GM12878 (cell line): ENCODE data around the gene TLDC2. TPM values are rescaled to one million over a fixed set of nuclear protein-coding genes. Genes with fewer than 3 reads are reported as not detected.
A peak's percentile ranks its signal among the peaks of the same experiment; 100 is the strongest.

Experiments used
- ASH2L ChIP-seq: fragments of 300-600, 200-600 bp; sonication (generic); IDR thresholded peaks from 2 replicates; pipeline ENCODE4 v1.6.1; 2017; ENCODE audit warnings: low read depth, mild to moderate bottlenecking, borderline replicate concordance
- ATF7 ChIP-seq: fragments of 450-650 bp; IDR thresholded peaks from 2 replicates; pipeline ENCODE4 v1.6.1; 2016; ENCODE audit warnings: low read depth, mild to moderate bottlenecking
- BCL11A ChIP-seq: IDR thresholded peaks from 2 replicates; pipeline ENCODE4 v1.6.1; 2011; ENCODE audit warnings: low read depth, low read length
- CBX3 ChIP-seq: fragments of 200-600 bp; sonication (generic); IDR thresholded peaks from 2 replicates; pipeline ENCODE4 v1.6.1; 2016; ENCODE audit warnings: low read depth, borderline replicate concordance
- CEBPB ChIP-seq, 2 experiments: fragments of 150-350 bp in 1 of 2; IDR thresholded peaks; 2 replicates each; pipeline ENCODE4 v1.6.1; 2012 to 2014; ENCODE audit warnings: low read depth in 2 of 2, low read length in 2 of 2, borderline replicate concordance in 1 of 2, inconsistent platforms in 1 of 2
- MYB ChIP-seq: fragments of 150-350 bp; IDR thresholded peaks from 2 replicates; pipeline ENCODE4 v1.6.1; 2014; ENCODE audit warnings: mild to moderate bottlenecking, low read depth, low read length, borderline replicate concordance
- MYC ChIP-seq: IDR thresholded peaks from 2 replicates; pipeline ENCODE4 v1.6.1; 2011; ENCODE audit warnings: mild to moderate bottlenecking, low read length, moderate library complexity, inconsistent platforms; ENCODE audit not compliant: insufficient read depth, insufficient replicate concordance, insufficient read length, severe bottlenecking
- NFYA ChIP-seq: IDR thresholded peaks from 2 replicates; pipeline ENCODE4 v1.6.1; 2011; ENCODE audit warnings: low read depth, mild to moderate bottlenecking, low read length, improper control_type of control experiment, borderline replicate concordance
- RAD21 ChIP-seq: IDR thresholded peaks from 2 replicates; pipeline ENCODE4 v1.6.1; 2011; ENCODE audit warnings: mild to moderate bottlenecking, low read depth, low read length, moderate library complexity; ENCODE audit not compliant: insufficient read depth
- RCOR1 ChIP-seq: conservative IDR thresholded peaks from 2 replicates; pipeline ENCODE4 v1.6.1; 2012; ENCODE audit warnings: low read depth, low read length, improper control_type of control experiment
- SIN3A ChIP-seq: IDR thresholded peaks from 2 replicates; pipeline ENCODE4 v1.6.1; 2012; ENCODE audit warnings: low read depth, low read length, improper control_type of control experiment
- SP1 ChIP-seq: IDR thresholded peaks from one replicate; pipeline ENCODE4 v1.6.1; 2011; ENCODE audit warnings: low read depth, low read length
- TCF3 ChIP-seq: IDR thresholded peaks from 2 replicates; pipeline ENCODE4 v1.6.1; 2012; ENCODE audit warnings: low read depth, mild to moderate bottlenecking, low read length, borderline replicate concordance; ENCODE audit not compliant: insufficient read depth
- ZNF274 ChIP-seq: IDR thresholded peaks from one replicate; pipeline ENCODE4 v1.8.0; 2011; ENCODE audit not compliant: insufficient read length, insufficient read depth
- ZNF622 ChIP-seq: fragments of 450-650 bp; IDR thresholded peaks from 2 replicates; pipeline ENCODE4 v1.6.1; 2017; ENCODE audit warnings: mild to moderate bottlenecking, inconsistent platforms
- polyA plus RNA-seq, 11 experiments: library from polyadenylated mRNA; depleted of rRNA in 4 of 11; unstranded in 6 of 11; stranded (reverse) in 5 of 11; fragments of >200 nt; fragmentation: Nextera tagmentation in 4 of 11; fragmentation: Illumina TruSeq in 1 of 11; extraction: Ambion mirVana in 4 of 11; extraction: Trizol in 1 of 11; gene quantifications; 1 replicate in 1 of 11; 2 replicates in 10 of 11; pipeline versions ENCODE4 v1.2.1 to v1.2.3, GENCODE V29; 2011 to 2016; ENCODE audit warnings: inconsistent platforms in 2 of 11, missing spikeins in 2 of 11, low read depth in 1 of 11
- total RNA-seq, 4 experiments: library from RNA; depleted of rRNA in 3 of 4; stranded (reverse); fragments of >200 nt in 3 of 4; fragmentation: Illumina TruSeq in 1 of 4; extraction: Trizol in 1 of 4; gene quantifications; 2 replicates each; pipeline versions ENCODE4 v1.2.1 to v1.2.3, GENCODE V29; 2013 to 2021
- TF ChIP-seq, protein P1 (sequence below): fragments of 450-650 bp; IDR thresholded peaks from 2 replicates; pipeline ENCODE4 v1.6.1; 2018; ENCODE audit warnings: borderline replicate concordance, mild to moderate bottlenecking; ENCODE audit not compliant: partially characterized antibody
- TF ChIP-seq, protein P2 (sequence below): fragments of 450-650 bp; IDR thresholded peaks from 2 replicates; pipeline ENCODE4 v1.6.1; 2017; ENCODE audit warnings: mild to moderate bottlenecking
- TF ChIP-seq, protein P3 (sequence below): fragments of 450-650 bp; formaldehyde crosslinking; IDR thresholded peaks from 2 replicates; pipeline ENCODE4 v1.5.0; 2022; ENCODE audit warnings: mild to moderate bottlenecking, missing genetic modification characterization
- TF ChIP-seq, protein P4 (sequence below): fragments of 450-650 bp; conservative IDR thresholded peaks from 2 replicates; pipeline ENCODE4 v1.6.1; 2017; ENCODE audit warnings: mild to moderate bottlenecking, moderate library complexity

The TLDC2 gene
- total and polyA plus RNA-seq, 10 of the 15 experiments (the other 5 are each of a cell fraction or from before 2014, with no cell fraction given), result 0.05 to 0.41 (median 0.21) TPM

DNA sequence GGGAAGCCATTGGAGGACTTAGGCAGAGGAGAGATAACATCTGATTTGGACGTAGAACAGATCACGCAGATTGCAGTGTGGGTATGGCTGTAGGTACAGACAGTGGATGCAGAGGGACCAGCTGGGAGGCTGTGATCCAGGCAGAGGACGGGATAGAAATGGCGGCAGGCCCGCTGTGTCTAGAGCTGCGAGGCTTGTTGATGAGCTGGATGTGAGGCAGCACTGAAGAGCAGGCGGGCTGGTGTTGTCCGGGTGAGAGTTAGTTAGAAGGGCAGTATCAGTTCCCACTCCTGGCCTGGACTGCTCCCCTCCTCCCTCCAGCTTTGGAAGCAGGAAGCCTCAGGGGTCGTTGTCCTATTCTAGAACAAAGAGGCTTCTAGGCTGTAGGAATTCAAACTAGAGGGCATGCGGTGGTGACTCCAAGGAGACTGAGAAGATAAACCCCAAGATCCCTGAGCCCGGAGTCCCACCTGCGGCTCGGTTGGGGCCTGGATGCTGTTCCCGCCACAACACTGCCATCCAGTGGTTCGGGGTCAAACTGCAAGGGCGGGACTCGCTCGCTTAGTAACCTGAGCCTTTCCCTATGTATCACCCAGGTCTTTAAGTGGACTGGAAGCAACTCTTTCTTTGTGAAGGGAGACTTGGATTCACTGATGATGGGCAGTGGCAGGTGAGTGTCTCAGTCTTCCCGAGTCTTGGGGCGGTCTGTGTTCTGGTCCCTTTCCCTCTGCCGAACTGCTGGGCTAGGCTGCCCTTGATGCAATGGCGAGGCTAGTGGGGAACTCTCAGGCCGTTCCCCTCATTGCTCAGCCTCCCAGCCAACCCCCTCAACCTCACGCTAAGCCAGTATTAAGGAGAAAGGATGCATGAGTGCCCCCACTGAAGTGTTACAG lies 11.2 kb downstream of the TLDC2 start (continued):
- TF ChIP-seq, protein P1, sequence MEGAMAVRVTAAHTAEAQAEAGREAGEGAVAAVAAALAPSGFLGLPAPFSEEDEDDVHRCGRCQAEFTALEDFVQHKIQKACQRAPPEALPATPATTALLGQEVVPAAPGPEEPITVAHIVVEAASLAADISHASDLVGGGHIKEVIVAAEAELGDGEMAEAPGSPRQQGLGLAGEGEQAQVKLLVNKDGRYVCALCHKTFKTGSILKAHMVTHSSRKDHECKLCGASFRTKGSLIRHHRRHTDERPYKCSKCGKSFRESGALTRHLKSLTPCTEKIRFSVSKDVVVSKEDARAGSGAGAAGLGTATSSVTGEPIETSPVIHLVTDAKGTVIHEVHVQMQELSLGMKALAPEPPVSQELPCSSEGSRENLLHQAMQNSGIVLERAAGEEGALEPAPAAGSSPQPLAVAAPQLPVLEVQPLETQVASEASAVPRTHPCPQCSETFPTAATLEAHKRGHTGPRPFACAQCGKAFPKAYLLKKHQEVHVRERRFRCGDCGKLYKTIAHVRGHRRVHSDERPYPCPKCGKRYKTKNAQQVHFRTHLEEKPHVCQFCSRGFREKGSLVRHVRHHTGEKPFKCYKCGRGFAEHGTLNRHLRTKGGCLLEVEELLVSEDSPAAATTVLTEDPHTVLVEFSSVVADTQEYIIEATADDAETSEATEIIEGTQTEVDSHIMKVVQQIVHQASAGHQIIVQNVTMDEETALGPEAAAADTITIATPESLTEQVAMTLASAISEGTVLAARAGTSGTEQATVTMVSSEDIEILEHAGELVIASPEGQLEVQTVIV, result no peak
- TF ChIP-seq MYC (no peak), TCF3 (no peak), CBX3 (no peak), BCL11A (no peak), MYB (no peak), ZNF622 (no peak), ASH2L (no peak), CEBPB (IDR thresholded peaks at IDR 0.05; ENCODE audit: borderline replicate concordance in 1 of 2, low read depth in 2 of 2, low read length in 2 of 2) (no peak), SIN3A (no peak), ATF7 (no peak), RCOR1 (no peak), SP1 (no peak), NFYA (no peak), RAD21 (peak; percentile 96), ZNF274 (no peak)
- TF ChIP-seq, protein P2, sequence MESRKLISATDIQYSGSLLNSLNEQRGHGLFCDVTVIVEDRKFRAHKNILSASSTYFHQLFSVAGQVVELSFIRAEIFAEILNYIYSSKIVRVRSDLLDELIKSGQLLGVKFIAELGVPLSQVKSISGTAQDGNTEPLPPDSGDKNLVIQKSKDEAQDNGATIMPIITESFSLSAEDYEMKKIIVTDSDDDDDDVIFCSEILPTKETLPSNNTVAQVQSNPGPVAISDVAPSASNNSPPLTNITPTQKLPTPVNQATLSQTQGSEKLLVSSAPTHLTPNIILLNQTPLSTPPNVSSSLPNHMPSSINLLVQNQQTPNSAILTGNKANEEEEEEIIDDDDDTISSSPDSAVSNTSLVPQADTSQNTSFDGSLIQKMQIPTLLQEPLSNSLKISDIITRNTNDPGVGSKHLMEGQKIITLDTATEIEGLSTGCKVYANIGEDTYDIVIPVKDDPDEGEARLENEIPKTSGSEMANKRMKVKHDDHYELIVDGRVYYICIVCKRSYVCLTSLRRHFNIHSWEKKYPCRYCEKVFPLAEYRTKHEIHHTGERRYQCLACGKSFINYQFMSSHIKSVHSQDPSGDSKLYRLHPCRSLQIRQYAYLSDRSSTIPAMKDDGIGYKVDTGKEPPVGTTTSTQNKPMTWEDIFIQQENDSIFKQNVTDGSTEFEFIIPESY, result no peak
- TF ChIP-seq, protein P3, sequence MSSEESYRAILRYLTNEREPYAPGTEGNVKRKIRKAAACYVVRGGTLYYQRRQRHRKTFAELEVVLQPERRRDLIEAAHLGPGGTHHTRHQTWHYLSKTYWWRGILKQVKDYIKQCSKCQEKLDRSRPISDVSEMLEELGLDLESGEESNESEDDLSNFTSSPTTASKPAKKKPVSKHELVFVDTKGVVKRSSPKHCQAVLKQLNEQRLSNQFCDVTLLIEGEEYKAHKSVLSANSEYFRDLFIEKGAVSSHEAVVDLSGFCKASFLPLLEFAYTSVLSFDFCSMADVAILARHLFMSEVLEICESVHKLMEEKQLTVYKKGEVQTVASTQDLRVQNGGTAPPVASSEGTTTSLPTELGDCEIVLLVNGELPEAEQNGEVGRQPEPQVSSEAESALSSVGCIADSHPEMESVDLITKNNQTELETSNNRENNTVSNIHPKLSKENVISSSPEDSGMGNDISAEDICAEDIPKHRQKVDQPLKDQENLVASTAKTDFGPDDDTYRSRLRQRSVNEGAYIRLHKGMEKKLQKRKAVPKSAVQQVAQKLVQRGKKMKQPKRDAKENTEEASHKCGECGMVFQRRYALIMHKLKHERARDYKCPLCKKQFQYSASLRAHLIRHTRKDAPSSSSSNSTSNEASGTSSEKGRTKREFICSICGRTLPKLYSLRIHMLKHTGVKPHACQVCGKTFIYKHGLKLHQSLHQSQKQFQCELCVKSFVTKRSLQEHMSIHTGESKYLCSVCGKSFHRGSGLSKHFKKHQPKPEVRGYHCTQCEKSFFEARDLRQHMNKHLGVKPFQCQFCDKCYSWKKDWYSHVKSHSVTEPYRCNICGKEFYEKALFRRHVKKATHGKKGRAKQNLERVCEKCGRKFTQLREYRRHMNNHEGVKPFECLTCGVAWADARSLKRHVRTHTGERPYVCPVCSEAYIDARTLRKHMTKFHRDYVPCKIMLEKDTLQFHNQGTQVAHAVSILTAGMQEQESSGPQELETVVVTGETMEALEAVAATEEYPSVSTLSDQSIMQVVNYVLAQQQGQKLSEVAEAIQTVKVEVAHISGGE (CRISPR knock-in tag), result no peak
- TF ChIP-seq, protein P4, sequence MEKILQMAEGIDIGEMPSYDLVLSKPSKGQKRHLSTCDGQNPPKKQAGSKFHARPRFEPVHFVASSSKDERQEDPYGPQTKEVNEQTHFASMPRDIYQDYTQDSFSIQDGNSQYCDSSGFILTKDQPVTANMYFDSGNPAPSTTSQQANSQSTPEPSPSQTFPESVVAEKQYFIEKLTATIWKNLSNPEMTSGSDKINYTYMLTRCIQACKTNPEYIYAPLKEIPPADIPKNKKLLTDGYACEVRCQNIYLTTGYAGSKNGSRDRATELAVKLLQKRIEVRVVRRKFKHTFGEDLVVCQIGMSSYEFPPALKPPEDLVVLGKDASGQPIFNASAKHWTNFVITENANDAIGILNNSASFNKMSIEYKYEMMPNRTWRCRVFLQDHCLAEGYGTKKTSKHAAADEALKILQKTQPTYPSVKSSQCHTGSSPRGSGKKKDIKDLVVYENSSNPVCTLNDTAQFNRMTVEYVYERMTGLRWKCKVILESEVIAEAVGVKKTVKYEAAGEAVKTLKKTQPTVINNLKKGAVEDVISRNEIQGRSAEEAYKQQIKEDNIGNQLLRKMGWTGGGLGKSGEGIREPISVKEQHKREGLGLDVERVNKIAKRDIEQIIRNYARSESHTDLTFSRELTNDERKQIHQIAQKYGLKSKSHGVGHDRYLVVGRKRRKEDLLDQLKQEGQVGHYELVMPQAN, result no peak
